Activated CD4-positive, alpha-beta T cell treated with anti-CD3 and anti-CD28 coated beads, Interleukin-2, amount 50 U/mL, for 4 hours (primary cell): ENCODE data around the gene CHSY1.

Experiments
- DNase-seq, 2 experiments: peaks; one replicate each; pipeline ENCODE4 v3.0.0-alpha.2; 2020

CHSY1 gene

DNA sequence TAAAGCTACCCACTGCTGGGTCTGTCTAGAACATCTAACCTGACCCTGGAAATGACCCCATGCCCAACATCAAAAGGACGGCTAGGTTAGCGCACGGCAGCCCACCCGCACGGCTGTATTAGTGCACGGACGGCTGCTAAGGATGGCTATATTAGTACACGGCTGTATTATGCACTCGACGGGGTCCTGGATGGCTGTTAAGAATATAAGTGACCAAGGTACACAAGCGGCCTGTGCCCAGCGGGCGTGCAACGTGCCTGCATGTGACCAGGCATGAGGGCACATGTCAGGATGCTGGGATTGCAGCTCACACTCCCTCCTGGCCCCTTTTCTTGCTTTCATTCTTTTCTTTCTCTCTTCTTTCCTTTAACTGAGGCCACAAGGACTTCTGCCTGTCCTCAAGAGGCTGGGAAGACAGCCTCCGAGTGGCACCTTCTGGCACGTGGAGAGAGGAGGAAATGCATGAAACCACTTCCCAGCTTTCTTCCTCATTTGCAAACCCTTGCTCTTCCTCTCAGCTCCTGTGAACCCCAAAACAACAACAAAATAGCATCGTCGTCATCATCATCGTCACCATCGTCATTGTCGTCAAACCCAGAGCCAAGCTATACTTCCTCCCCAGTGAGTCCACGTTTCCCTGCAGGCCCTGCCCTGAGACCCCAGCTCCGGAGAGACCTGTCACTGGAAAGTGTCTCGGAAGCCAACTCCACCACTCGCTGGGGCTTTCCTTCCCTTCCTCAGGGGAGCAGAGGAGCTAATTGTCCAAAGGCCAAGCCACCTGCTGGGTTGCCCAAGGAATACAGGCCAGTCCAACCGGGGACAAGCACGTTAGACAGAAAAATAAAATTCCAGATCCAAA is 101.8 kb downstream of the CHSY1 start:
- no peak for DNase-seq

DNA sequence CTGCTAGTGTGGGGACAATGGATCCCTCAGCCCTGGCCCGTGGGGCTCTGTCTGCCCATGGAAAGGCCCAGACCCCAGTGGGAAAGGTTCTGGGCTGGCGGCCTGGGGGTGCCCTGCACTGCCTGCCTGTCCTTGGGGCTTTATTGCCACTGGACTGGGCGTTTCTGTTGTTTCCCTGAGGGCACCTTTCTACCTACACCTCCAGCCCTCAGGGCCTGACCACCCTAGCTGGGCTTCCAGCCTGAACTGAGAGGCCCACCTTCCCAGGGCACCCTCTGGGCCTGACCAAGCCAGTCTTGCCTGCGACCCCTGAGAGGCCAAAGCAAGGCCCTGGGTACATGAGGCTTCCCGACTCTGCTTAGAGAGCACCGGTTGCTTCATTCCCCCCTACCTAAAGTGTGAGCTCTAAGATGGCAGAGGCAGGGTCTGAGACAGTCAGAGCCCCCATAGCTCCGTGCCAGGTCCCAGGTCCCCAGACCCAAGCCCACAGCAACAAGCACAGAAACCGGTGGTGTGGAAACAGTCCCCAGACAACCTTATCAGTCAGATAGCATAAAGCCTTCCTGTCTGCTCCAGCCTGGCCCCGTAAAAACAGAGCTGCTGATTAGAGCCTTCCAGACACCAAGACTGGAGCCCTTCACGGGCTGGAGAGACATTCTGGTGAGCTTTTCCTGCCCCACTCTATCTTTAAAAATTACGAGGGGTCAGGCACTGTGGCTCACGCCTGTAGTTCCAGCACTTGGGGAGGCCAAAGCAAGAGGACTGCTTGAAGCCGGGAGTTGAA is 102.8 kb downstream of the CHSY1 start:
- no peak for DNase-seq

DNA sequence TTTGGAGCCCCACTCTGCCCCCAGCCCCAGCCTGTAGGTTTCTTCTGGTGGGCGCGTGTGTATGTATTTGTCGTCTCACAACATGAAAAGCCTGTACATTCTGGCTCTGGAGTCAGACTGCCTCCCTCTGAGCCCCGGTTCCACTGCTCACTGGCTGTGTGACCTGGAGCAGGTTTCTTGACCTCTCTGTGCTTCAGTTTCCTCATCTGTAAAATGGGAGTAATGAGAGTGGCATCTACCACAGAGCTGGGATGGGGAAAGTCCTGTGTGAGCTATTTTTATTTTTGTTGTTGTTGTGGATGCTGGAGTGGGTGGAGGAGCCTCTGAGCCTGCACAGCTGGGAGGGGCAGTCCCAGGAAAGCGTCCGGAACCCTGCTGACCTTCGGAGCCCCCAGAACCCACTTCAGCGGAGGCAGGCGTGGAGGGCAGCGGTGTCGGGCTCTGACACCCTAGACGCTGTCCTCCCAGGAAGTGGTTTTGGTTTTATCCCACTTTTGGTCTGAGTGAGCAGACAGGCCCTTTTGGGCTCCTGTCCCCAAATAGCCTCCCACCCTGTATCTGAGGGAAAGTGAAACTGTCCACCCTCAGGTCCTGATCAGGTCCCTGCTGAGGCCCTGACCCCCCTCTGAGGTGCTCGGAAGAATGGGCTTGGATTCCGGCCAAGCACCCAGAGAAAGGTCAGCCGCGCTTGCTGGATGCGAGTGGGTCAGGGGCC is 103.5 kb downstream of the CHSY1 start:
- no peak for DNase-seq

DNA sequence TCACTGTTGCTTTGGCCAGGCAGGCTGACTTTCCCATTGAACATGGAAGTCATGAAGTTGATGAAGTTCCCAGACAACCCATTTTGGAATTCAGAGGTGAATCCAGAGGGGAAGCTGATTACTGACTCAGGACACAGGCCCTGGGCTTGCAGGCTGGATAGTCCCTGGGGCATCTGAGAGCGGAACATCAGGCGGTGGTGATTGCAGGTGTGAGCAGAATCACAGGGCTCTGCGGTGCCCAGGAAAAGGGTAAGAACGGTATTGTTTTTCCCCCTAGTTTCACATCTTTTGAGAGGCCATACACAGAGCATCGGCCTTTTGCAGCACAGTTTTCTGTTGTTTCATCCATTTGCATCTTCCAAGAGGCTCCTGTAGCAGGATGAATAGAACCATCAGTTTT is 104.7 kb downstream of the CHSY1 start:
- DNase-seq = no peak

DNA sequence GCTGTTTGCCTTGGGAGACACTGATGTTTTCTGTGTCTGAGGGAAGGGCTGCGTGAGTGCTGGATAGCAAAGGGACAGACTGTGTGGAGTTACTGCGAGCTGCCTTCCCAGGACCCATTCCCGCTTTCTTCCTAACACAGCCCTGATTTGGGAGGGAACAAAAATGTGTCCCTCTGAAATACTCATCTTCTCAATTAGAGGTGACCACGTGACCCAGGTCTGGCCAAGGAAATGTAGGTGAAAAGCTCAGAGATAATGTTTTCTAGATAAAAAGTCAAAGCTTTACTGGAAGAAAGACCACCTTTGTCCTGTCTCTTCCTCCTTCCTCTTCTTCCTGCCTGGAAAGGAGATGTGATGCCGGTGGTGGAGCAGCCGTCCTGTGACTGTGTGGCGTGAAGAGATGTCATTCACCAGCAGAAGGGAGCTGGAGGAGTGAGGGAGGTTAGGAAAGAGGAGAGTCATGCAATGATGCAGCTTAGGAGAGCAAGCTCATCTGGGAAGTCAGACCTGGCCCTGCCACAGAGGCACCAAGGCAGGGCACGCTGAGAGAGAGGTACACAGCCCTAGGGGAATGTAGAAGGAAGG is 105.6 kb downstream of the CHSY1 start:
- DNase-seq = no peak

DNA sequence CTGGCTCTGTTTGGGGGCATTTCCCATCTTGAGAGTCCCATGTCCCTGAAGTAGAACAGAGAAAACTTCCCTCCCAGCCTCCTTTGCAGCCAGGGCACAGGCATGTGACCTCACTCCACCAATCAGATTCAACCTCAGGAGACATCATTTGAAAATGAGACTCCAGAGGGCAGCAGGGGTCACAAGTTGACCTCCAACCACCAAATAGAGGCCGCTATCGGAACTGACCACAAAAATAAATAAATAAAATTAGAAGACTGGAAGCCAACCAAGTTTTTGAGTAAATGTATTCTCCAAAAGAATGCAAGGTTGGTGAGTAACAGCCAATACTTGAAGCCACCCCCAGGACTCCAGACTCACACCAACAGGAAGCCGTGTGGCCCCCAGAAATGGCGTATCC is 106.5 kb downstream of the CHSY1 start:
- DNase-seq = no peak

DNA sequence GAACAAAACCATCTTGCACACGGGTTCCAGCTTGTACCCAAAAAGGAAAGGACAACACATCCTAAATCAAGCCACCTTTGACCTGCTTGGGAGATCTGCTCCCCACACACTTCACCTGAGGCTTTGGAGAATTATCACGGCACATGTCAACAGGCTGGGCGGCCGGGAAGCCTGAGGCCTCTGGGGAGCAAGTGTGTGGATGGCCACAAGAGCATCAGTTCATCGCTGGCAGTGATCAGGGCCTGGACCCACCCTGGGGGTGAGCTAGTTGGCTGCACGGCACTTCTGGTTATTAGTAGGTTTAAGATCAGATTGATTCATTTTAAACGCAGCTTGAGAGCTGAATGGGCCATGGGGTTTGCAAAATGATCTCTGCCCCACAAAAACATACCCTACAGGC is 108.5 kb downstream of the CHSY1 start:
- no peak for DNase-seq

DNA sequence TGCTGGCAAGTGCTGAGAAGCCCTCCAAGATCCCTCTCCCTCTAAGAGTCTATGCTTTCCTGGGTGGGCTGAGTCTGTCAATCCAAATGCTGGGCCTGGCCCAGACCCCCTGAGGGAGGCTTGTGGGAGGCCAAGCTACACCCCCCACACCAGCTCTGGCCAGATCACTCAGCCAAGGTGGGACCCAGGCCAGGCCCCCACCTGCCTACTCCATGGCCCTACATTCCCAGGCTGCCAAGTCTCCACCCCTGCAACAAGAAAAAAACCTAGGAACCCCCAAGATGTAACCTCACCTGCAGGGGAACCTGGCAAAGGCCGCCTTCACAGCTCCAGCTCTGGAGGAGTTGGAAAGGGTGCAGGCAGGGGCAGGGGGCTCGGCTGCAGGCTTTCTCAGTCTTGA is 109.1 kb downstream of the CHSY1 start:
- no peak for DNase-seq

DNA sequence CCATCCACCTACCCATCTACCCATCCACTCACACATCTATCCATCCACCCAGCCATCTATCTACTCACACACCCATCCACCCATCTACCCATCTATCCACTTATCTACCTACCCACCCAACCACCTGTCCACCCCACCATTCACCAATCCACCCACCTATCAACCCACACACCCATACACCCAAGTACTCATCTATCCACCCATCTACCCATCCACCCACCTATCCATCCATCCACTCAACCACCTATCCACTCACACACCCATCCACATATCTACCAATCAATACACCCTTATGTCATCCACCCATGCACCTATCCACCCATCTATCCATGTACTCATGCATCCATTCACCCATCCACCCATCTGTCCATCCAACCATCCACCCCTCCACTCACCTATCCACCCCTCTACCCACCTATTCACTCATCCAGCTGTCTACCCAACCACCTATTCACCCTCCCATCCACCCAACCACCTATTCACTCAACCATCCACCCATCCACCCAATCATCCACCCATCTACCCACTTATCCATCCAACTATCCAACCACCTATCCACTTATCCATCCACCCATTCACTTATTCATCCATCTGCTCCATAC is 109.8 kb downstream of the CHSY1 start:
- no peak for DNase-seq

DNA sequence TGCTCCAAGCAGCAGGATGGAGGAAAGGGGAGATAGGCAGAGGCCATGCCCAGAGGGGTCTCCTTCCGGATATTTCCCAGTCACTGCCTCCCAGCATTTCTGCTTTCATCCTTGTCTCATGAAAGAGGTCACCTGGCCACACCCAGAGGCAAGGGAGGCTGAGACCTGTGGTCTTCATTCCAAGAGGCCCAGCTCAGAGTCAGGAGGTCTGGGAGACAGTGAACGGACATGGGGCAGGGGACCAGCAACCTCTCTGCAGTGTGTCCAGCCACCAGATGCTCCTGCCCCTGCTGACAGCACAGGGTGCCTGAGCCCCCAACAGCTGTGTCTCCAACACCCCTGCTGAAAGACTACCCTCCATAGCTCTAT is 111.2 kb downstream of the CHSY1 start:
- no peak for DNase-seq

DNA sequence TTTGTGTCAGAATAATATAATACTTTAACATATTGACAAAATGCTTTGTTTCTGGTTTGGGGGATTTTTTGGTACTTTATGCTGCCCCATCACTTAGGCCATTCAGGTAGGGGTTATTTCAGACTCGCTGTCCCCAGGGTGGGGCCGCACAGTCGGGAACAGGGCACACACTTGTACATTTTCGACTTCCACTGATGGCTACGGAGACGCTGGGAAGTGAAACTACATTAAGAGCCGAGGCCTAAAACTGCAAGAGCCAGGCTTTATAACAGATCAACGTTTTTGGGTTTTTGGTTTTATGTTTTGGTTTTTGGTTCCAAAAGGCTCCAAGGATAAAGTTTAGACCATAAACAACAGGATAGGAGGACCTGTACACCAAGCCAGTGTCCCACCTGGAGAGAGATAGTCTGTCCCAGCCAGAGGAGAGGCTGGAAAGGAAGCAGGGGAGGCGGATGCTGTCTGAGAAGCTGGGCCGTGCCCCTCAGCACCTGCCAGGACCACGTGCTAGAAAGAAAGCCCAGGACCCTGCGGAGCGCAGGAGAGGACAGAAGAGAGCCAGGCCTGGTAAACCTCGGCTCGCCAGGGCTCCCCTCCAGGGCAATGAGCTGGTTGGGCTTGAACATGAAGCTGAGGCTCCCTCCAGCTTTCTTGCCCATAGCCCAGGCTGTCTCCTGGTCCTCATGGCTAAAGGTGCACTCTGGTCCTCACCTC is 111.7 kb downstream of the CHSY1 start:
- no peak for DNase-seq

DNA sequence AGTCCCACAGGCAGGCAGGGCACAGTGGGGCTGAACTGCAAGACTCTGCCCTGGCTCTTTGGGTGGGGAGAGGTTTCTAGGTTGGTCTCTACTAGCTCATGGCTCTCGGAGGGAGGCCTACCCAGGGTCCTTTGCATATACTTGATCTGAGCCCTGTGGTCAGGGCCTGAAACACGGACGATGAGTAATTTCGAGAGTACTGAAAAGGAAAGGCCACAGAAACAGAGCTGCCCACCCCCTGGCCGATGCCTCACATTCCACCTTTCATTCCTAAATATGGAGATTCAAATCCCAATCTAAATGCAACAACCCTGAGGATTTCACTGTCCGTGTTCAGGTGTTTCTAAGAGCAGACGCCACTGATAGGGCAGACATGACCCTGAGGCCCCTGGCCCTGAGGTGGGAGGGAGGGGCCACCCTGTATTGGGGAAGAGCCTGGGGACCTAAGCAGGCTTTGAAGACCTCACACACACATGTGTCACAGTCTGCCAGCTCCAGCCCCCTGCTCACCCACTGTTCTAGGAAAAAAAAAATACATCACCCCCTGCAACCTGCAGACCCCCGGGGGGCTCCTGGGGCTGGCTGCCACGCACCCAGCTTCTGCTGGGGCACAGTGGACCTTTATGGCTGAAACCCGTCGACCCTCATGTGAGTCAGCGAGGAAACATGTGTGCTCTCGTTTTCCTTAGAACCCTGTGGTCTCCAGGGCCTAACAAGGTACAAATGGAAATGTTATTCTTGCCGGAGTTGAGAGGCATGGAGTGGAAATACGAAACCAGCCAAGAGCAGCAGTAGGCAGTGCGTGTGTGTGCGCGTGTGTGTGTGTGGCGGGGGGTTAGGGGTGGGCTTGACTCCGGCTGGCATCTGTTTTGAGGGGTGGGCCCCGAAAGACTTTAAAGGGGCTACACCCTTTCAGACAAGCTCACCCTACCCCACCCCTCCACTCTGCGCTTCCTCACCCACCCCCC is 112.7 kb downstream of the CHSY1 start:
- DNase-seq = no peak

DNA sequence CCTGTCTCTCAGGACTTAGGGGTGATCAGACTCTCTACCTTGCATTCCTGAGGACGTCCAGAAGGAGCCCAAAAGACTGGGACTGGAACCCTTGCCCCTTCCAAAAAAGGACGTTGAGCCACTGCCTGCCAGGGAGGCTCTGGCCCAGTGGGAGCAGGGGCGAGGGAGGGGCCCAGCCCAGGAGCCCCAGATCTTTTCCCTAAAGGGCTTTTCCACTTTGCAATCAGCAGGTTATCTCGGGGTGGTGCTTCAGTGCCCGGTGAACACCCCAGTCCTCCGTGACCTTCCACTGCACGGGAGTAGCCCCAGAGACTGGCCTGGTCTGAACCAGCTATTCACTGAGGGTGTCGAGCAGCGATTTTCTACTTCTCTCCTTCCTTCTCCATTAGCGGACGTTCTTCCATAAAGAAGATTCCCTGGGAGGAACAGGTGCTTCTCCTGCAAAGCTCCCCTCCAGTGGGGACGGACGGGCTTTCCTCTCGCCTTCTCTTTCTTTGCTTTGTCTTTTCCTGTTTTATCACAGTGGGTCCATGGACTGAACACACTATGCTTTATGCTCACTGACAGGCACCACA is 113.7 kb downstream of the CHSY1 start:
- no peak for DNase-seq

DNA sequence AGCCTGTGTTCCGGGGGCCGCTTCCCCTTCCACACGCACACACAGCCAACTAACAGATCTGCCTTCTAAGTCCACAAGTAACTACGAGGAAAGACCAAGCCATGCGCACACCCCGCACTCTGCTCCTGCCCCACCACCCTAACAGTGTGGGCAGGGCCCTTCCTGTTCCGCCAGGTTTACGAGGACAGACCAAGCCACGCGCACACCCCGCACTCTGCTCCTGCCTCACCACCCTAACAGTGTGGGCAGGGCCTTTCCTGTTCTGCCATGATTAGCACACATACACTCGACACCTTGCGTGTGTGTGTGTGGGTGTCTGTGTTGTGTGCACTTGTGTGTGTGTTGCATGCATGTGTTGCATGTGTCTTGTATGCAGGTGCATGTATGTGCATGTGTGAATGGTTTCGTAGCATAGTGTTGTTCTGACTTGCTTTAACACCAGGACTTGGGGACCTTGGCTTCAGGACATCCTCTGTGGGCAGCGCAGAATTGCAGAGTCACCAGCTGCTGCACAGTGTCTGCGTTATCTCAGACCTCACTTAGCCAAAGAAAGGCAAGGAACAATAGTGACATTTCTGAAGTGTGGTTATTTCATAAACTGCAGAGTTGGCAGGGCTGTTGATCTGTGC is 114.4 kb downstream of the CHSY1 start:
- no peak for DNase-seq

DNA sequence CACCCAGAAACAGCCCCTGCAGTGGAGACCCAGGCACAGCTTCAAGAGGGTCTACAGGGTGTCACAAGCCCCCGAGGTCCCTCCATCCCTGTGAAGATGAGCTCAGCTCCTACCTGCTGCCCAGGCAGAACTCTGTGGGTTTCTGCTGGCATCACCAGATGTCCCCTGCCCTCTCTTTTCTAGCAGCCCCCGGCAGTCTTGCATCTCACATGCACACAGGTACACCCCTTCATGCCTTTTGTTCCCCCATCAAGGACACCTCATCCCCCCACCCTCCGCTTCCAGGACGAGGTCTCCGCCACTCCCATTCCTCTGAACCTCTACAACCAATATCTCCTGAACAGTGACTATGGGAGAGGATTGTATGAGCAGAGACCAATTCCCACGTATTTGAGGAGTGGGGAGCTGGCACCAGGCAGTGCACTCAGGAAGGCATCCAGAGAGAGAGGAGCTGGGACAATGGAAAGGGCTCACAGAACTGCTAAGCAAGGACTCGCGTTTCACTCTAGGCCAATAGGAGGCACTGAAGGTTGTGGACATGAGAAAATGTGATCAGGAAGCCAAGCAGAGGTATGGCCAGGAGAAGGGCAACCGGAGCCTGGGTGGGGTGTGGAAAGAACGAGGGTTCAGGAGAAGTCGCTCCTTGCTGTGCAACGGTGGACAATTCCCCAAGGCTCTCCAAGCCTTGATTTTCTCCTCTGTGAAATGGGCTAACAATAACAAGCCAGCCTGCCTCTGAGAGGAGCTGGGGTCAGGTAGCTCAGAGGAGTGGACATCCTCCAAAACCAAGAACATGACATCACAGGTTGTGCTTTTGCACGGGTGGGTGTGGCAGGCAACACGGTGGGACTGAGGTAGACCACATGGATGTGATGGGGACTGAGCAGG is 115.2 kb downstream of the CHSY1 start:
- DNase-seq = no peak

DNA sequence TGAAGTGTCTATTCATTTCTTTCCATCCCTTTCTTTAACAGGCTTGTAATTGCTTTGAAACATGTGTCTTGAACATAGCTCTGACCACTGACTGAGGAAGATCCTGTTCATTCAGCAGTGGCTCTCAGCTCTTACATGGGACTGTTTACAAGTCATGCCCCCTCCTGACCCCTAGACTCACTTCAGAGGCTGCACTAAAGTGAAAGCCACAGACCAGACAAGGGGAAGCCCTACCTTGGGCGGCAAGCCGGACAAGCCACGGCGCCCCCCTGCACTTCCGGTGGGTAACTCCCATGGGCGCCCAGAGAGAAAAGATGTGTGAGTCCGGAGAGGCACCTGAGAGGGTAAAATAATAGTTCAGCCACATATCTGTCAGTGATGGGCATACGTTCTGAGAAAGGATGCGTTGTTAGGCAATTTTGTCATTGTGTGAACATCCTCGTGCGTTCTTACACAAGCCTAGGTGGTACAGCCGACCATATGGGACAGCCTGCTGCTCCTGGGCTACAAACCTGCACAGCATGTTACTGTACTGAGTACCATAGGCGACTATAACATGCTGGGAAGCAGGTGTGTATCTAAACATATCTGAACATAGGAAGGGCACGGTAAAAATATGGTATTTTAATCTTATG is 116.2 kb downstream of the CHSY1 start:
- DNase-seq = no peak

DNA sequence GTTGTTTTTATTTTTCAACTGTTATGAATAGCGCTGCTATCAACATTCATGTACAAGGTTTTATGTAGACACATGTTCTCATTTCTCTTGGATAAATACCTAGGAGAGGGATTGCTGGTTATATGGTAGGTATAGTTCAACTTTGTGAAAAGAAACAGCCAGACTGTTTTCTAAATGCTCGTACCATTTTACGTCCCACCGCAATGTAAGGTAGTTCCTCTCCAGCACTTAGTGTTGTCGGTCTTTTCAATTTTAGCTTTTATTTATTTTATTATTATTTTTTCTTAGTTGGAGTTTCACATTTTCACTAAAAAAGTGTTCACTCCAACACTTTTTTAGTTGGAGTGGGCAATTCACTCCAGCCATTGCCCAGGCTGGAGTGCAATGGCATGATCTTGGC is 117.1 kb downstream of the CHSY1 start:
- DNase-seq = no peak

DNA sequence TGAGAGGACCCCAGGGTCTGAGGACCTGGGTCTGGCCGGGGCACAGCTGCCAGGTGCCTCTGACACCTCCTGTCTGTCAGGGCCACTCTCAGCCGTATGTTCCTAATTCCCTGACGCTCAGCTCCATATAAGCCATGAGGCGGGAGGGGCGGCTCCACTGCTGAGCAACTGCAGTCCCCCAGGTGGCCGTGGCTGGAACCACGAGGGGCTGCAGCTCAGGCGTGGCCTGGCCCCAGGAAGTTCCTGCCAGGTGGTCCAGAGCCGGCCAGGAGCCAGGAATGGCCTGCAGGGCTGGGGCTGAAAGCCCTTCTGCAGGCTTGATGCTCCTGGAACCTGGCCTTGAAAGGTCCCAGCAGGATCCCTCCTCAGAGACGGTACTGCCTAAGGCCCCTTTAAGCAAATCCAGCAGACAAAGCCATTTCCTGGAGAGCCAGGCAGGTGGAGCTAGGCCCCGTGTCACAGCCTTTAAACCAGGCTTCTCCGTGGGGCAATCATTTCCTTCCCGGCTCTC is 118.0 kb downstream of the CHSY1 start:
- DNase-seq = no peak

DNA sequence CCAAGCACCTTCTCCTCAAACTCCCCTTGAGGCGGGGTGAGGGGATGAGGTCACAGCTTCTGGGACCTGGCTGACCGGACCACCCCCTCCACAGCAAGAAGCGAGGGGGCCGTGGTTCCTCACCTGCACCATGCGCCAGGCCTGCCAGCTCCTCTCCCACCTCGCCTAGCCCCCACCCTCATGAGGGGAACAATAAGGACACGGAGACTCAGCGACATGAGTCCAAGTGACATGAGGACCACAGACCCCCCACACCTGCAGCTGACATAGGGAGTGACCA is 118.7 kb downstream of the CHSY1 start:
- no peak for DNase-seq
